ENCODE data around the gene PTPRCAP. TPM values are rescaled to one million over a fixed set of nuclear protein-coding genes. Genes with fewer than 3 reads are reported as not detected.

The PTPRCAP gene
- total and polyA plus RNA-seq, 9 donors = 0.84 to 1.5 (median 1.2) TPM

DNA sequence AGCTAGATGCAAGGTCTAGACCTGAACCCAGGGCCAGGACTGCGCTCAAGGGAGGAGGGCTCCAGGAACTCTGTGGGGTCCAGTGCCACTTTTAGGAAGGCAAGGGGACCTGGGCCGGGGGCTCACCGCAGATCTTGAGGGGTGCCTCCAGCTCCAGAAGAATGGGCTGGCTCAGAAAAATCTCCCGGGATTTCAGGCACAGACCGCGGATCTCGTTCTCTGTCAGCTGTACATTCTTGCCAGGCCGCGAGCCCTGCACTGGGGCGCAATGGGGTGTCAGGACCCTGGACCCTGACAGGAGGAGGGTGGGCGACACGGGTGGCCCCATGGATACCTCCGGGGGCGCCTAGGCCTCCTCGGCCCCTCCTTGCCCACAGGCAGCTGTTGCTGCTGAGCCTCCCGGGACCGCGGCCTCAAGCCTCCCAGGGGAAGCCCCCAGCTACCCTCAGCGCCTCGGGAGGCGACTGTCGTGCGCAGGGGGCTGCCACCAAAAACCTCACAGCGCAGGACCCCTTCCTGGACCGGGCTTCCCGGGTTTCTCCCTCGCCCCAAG is 36.5 kb downstream of the PTPRCAP start:
- H3K4me3 ChIP-seq (ENCODE audit: low read length) = peak overlapping the region; percentile 99
- peaks cover 43% of the 10 kb centered on the region for H3K36me3 ChIP-seq (ENCODE audit: control insufficient read depth, insufficient read depth, low read length)
- H3K9me3 ChIP-seq (replicated peaks; ENCODE audit: control insufficient read depth, low read depth, low read length) = no peaks in the 10 kb centered on the region
- WGBS (ENCODE audit: insufficient coverage) = 4% methylated on average over 27 of the region's 27 CpGs
- DNase-seq = no peak
- peaks cover 4% of the 10 kb centered on the region for H3K27me3 ChIP-seq (ENCODE audit: control insufficient read depth, insufficient read depth, low read length)
- peak overlapping the region; percentile 90 for H3K27ac ChIP-seq (ENCODE audit: low read length)
- H3K4me1 ChIP-seq (ENCODE audit: control insufficient read depth, insufficient read depth, low read length) = peaks cover 44% of the 10 kb centered on the region

DNA sequence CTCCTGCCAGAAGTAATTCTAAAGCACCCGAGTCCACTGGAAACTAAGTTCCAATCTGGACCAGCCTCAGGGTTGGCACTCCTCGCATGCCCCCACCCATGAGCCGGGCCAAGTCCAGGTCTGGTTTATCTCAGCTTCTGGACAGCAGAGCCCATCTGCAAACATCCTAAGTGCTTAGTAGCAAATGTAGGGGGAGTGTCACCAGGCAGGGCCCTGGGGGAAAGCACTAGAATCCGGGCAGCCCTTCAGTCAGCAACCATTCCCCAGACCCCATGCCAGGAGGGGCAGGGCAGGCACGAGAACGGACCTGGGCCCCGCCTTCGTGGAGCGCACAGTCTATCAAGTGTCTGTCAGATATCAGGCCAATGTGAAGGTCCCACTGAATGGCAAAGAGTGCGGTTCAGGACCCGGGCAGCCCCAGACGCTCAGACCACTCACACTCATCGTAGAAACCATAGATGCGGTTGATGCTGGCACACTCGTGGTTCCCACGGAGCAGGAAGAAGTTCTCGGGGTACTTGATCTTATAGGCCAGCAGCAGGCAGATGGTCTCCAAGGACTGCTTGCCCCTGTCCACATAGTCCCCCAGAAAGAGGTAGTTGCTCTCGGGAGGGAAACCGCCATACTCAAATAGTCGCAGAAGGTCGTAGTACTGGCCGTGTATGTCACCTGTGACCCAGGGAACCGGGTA is 37.1 kb downstream of the PTPRCAP start:
- H3K4me3 ChIP-seq (ENCODE audit: low read length) = peak overlapping the region; percentile 99
- peaks cover 46% of the 10 kb centered on the region for H3K36me3 ChIP-seq (ENCODE audit: control insufficient read depth, insufficient read depth, low read length)
- DNase-seq = no peak
- H3K27ac ChIP-seq (ENCODE audit: low read length) = peak overlapping the region; percentile 90
- peaks cover 44% of the 10 kb centered on the region for H3K4me1 ChIP-seq (ENCODE audit: control insufficient read depth, insufficient read depth, low read length)
- 44% methylated on average over 21 of the region's 23 CpGs for WGBS (ENCODE audit: insufficient coverage)
- H3K9me3 ChIP-seq (replicated peaks; ENCODE audit: control insufficient read depth, low read depth, low read length) = no peaks in the 10 kb centered on the region
- peaks cover 4% of the 10 kb centered on the region for H3K27me3 ChIP-seq (ENCODE audit: control insufficient read depth, insufficient read depth, low read length)

DNA sequence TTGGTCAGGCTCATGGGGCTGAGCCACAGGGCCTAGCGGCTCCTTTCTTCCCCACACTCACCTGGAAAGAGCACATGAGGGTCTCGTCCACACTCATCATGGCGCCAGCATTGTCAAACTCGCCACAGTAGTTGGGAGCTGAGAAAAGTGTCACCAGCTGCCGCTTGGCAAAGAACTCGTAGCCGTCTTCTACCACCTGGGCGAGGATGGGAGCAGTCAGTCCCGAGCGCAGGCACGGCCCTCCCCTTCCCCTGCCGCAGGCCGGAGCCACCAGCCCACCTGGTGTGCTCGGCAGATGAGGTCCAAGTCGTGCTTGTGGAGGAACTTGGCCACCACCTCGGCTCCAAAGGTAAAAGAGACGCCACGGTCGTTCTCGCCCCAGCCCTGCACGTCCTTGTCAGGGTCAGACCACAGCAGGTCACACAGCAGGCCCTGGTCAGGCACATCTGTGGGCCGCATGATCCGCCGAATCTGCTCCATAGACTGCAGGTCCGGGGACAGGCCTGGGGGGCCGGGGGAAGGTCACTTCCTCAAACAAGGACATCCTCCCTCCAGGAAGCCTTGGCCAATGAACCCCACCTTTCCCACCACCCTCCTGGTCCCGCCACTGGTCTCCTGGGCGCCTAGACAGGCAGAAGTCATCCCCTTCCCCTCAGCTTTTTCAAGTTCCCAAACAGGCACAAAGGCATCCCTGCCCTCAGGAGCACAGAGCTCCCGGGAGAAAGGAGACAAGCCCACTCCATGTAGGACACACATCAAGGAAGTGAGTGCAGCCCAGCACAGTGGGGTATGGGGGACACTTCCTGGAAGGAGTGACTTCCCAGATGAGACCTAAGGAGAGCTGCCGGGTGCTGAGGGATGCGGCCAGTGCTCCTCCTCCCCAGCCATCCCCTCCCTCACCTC is 38.6 kb downstream of the PTPRCAP start:
- Histone ChIP-seq H3K4me3 (ENCODE audit: low read length) (no peak overlapping the region), H3K4me1 (ENCODE audit: control insufficient read depth, insufficient read depth, low read length) (peaks cover 44% of the 10 kb centered on the region), H3K36me3 (ENCODE audit: control insufficient read depth, insufficient read depth, low read length) (peaks cover 56% of the 10 kb centered on the region), H3K9me3 (replicated peaks; ENCODE audit: control insufficient read depth, low read depth, low read length) (no peaks in the 10 kb centered on the region), H3K27ac (ENCODE audit: low read length) (no peak overlapping the region), H3K27me3 (ENCODE audit: control insufficient read depth, insufficient read depth, low read length) (no peaks in the 10 kb centered on the region)
- DNase-seq = no peak
- 85% methylated on average over 27 of the region's 31 CpGs for WGBS (ENCODE audit: insufficient coverage)

DNA sequence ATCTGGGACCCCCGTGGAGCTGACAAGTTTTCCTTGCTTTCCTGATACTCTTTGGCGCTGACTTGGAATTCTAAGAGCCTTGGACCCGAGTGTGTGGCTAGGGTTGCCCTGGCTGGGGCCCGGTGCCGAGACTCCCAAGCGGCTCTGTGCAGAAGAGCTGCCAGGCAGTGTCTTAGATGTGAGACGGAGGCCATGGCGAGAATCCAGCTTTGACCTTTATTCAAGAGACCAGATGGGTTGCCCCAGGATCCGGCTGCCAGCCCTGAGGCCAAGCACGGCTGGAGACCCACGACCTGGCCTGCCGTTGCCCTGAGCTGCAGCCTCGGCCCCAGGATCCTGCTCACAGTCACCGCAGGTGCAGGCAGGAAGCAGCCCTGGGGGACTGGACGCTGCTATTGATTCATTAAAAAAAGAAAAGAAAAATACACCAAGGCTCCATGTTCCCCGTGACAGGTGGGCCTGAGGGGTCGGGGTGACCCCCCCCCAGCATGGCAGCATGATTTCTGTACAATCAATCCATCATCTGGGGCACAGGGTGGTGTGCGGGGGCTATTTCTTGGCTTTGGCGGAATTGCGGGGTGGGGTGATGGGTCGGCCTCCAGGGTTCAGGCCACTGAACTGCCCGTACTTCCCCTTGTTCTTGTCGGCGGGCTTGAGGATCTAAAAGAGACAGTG is 39.4 kb downstream of the PTPRCAP start:
- 75% methylated on average over 19 of the region's 24 CpGs for WGBS (ENCODE audit: insufficient coverage)
- Histone ChIP-seq H3K4me1 (ENCODE audit: control insufficient read depth, insufficient read depth, low read length) (peaks cover 43% of the 10 kb centered on the region), H3K27ac (ENCODE audit: low read length) (no peak overlapping the region), H3K4me3 (ENCODE audit: low read length) (no peak overlapping the region), H3K27me3 (ENCODE audit: control insufficient read depth, insufficient read depth, low read length) (no peaks in the 10 kb centered on the region), H3K36me3 (ENCODE audit: control insufficient read depth, insufficient read depth, low read length) (peaks cover 62% of the 10 kb centered on the region), H3K9me3 (replicated peaks; ENCODE audit: control insufficient read depth, low read depth, low read length) (no peaks in the 10 kb centered on the region)
- DNase-seq = no peak

DNA sequence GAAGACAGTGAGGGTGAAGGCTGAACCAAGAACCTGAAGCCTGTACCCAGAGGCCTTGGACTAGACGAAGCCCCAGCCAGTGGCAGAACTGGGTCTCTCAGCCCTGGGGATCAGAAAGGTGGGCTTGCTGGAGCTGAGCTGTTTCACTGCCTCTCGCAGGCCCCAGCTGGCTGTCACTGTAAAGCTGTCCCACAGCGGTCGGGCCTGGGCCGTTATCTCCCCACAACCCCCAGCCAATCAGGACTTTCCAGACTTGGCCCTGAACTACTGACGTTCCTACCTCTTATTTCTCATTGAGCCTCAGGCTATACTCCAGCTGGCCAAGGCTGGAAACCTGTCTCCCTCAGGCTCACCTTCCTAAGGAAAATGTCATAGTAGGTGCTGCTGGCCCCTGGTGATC is 39.9 kb downstream of the PTPRCAP start:
- no peak overlapping the region for H3K4me3 ChIP-seq (ENCODE audit: low read length)
- DNase-seq = no peak
- no peaks in the 10 kb centered on the region for H3K9me3 ChIP-seq (replicated peaks; ENCODE audit: control insufficient read depth, low read depth, low read length)
- H3K27ac ChIP-seq (ENCODE audit: low read length) = no peak overlapping the region
- peaks cover 62% of the 10 kb centered on the region for H3K36me3 ChIP-seq (ENCODE audit: control insufficient read depth, insufficient read depth, low read length)
- no peaks in the 10 kb centered on the region for H3K27me3 ChIP-seq (ENCODE audit: control insufficient read depth, insufficient read depth, low read length)
- peaks cover 41% of the 10 kb centered on the region for H3K4me1 ChIP-seq (ENCODE audit: control insufficient read depth, insufficient read depth, low read length)
- WGBS (ENCODE audit: insufficient coverage) = 45% methylated on average over 5 of the region's 6 CpGs

DNA sequence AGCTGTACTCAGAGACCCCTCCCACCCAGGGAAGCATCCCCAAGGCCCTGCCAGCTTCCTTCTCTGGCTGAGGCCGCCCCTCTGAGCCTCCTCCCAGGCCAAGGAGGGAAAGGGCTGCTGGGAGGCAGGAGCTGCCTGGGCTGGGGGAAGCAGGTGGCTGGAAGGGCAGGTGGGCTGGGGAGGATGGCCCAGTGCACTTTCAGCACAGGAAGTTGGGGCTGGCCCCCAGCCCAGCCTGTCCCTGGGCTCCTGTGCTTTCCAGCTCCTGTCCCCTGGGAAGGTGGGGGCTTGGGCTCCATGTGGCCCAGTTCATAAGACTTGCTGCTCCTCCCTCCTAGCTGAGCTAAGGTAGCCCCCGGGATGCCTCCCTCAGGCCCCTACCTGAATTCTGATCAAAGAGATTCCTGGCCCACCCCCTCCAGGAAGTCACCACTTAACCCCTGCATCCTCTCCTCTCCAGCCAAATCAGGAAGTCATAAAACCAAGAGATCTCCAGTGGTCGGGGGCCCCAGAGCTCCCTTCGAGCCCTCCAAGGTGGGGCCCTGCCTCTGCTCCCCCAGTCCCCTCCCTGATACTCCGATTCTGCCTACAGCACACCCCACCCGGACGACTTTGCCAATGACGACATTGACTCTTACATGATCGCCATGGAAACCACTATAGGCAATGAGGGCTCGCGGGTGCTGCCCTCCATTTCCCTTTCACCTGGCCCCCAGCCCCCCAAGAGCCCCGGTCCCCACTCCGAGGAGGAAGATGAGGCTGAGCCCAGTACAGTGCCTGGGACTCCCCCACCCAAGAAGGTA is 40.7 kb downstream of the PTPRCAP start:
- peaks cover 62% of the 10 kb centered on the region for H3K36me3 ChIP-seq (ENCODE audit: control insufficient read depth, insufficient read depth, low read length)
- 6% methylated on average over 3 of the region's 13 CpGs for WGBS (ENCODE audit: insufficient coverage)
- H3K27ac ChIP-seq (ENCODE audit: low read length) = peak overlapping the region; percentile 42
- DNase-seq = no peak
- no peaks in the 10 kb centered on the region for H3K27me3 ChIP-seq (ENCODE audit: control insufficient read depth, insufficient read depth, low read length)
- H3K4me3 ChIP-seq (ENCODE audit: low read length) = no peak overlapping the region
- no peaks in the 10 kb centered on the region for H3K9me3 ChIP-seq (replicated peaks; ENCODE audit: control insufficient read depth, low read depth, low read length)
- peaks cover 39% of the 10 kb centered on the region for H3K4me1 ChIP-seq (ENCODE audit: control insufficient read depth, insufficient read depth, low read length)

DNA sequence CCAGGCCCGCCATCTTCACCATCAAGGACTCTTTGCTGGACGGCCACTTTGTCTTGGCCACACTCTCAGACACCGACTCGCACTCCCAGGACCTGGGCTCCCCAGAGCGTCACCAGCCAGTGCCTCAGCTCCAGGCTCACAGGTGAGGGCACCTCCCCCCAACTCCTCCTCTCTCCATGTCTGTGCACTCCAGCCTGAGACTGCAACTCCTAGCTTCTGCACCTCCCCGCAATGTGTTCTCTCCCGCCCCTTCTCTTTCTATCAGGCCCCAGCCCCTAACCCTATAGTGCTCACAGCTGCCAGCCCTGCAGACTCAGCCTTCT is 41.3 kb downstream of the PTPRCAP start:
- no peaks in the 10 kb centered on the region for H3K9me3 ChIP-seq (replicated peaks; ENCODE audit: control insufficient read depth, low read depth, low read length)
- H3K4me3 ChIP-seq (ENCODE audit: low read length) = no peak overlapping the region
- no peak overlapping the region for H3K27ac ChIP-seq (ENCODE audit: low read length)
- no peak for DNase-seq
- H3K27me3 ChIP-seq (ENCODE audit: control insufficient read depth, insufficient read depth, low read length) = no peaks in the 10 kb centered on the region
- peaks cover 39% of the 10 kb centered on the region for H3K4me1 ChIP-seq (ENCODE audit: control insufficient read depth, insufficient read depth, low read length)
- peaks cover 62% of the 10 kb centered on the region for H3K36me3 ChIP-seq (ENCODE audit: control insufficient read depth, insufficient read depth, low read length)
- WGBS (ENCODE audit: insufficient coverage) = 58% methylated on average over 6 of the region's 7 CpGs

DNA sequence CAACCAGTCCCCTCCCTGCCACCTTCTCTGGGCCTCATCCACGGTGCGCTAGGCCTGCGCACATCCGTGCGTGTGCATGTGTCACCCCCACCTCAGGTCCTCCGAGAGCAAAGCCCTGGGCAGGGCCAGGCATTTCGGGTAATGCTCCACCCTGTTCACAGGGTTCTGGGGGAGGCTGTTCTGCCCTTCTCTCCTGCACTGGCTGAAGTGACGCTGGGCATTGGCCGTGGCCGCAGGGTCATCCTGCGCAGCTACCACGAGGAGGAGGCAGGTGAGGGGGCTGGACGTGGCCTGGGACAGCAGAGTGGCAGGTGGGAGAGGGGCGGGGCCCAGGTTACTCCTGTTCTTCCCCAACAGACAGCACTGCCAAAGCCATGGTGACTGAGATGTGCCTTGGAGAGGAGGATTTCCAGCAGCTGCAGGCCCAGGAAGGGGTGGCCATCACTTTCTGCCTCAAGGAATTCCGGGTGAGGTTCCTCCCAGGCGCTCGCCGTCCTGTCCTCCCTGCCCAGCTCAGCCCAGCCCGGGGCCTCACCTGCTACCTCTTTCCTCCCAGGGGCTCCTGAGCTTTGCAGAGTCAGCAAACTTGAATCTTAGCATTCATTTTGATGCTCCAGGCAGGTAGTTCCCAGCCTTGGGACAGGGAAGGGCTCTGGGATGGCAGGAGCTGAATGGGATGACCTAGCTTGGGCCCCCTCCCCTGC is 41.8 kb downstream of the PTPRCAP start:
- no peaks in the 10 kb centered on the region for H3K9me3 ChIP-seq (replicated peaks; ENCODE audit: control insufficient read depth, low read depth, low read length)
- no peak for DNase-seq
- H3K27ac ChIP-seq (ENCODE audit: low read length) = no peak overlapping the region
- no peak overlapping the region for H3K4me3 ChIP-seq (ENCODE audit: low read length)
- no peaks in the 10 kb centered on the region for H3K27me3 ChIP-seq (ENCODE audit: control insufficient read depth, insufficient read depth, low read length)
- H3K36me3 ChIP-seq (ENCODE audit: control insufficient read depth, insufficient read depth, low read length) = peaks cover 62% of the 10 kb centered on the region
- H3K4me1 ChIP-seq (ENCODE audit: control insufficient read depth, insufficient read depth, low read length) = peaks cover 39% of the 10 kb centered on the region
- 64% methylated on average over 13 of the region's 19 CpGs for WGBS (ENCODE audit: insufficient coverage)

DNA sequence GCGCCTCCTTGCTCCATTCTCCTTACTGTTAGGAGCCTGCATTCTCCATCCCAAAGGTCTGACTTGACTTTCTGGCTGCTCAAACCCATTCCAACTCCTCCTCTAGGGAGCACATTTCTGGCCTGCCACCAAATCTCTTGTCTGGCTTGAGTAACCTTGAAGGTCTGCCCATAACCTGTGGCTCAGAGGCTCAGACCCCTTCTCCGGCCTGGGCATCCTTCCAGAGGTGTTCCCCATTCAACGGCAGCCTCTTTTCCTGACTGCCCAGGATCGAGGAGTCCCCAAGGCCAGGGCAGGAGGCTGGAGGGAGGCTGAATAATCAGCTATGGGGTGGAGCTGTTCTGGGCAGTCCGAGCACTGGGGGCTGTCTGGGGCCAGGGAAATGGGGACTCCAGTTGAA is 43.5 kb downstream of the PTPRCAP start:
- Histone ChIP-seq H3K4me3 (ENCODE audit: low read length) (no peak overlapping the region), H3K27me3 (ENCODE audit: control insufficient read depth, insufficient read depth, low read length) (no peaks in the 10 kb centered on the region), H3K9me3 (replicated peaks; ENCODE audit: control insufficient read depth, low read depth, low read length) (no peaks in the 10 kb centered on the region), H3K27ac (ENCODE audit: low read length) (no peak overlapping the region), H3K36me3 (ENCODE audit: control insufficient read depth, insufficient read depth, low read length) (peaks cover 48% of the 10 kb centered on the region), H3K4me1 (ENCODE audit: control insufficient read depth, insufficient read depth, low read length) (peaks cover 29% of the 10 kb centered on the region)
- WGBS (ENCODE audit: insufficient coverage) = 60% methylated on average over 5 of the region's 5 CpGs
- DNase-seq = no peak

All from muscle of leg (tissue), 11 donors.